ENCODE results near the gene BCL11B.

The BCL11B gene

GRCh38 chr14:99244367-99244901 lies 27.6 kb downstream of the BCL11B start:
- H3K4me1 Mint-ChIP-seq = no peaks in the 10 kb centered on the region
- no peaks in the 10 kb centered on the region for H3K36me3 Mint-ChIP-seq
- ATAC-seq = no peak
- H3K27ac Mint-ChIP-seq = no peak overlapping the region
- H3K27me3 Mint-ChIP-seq = peaks cover 45% of the 10 kb centered on the region
- no peaks in the 10 kb centered on the region for H3K9me3 Mint-ChIP-seq
- H3K4me3 Mint-ChIP-seq = no peak overlapping the region

- Mint-ChIP-seq H3K4me3 (no peak overlapping the region), H3K27ac (no peak overlapping the region), H3K27me3 (peaks cover 31% of the 10 kb centered on the region), H3K4me1 (no peaks in the 10 kb centered on the region), H3K9me3 (no peaks in the 10 kb centered on the region), H3K36me3 (no peaks in the 10 kb centered on the region)
- no peak for ATAC-seq
These were observed 28.9 kb downstream of the BCL11B start for GRCh38 chr14:99242816-99243721.

- Mint-ChIP-seq H3K27ac (no peak overlapping the region), H3K27me3 (peaks cover 23% of the 10 kb centered on the region), H3K36me3 (no peaks in the 10 kb centered on the region), H3K4me1 (no peaks in the 10 kb centered on the region), H3K4me3 (no peak overlapping the region), H3K9me3 (peaks cover 2% of the 10 kb centered on the region)
- ATAC-seq = no peak
These were observed 29.8 kb downstream of the BCL11B start for GRCh38 chr14:99242238-99242637.

GRCh38 chr14:99241325-99242010 lies 30.5 kb downstream of the BCL11B start:
- no peak for ATAC-seq
- peaks cover 15% of the 10 kb centered on the region for H3K27me3 Mint-ChIP-seq
- H3K36me3 Mint-ChIP-seq = no peaks in the 10 kb centered on the region
- H3K4me1 Mint-ChIP-seq = no peaks in the 10 kb centered on the region
- no peak overlapping the region for H3K27ac Mint-ChIP-seq
- H3K9me3 Mint-ChIP-seq = peaks cover 2% of the 10 kb centered on the region
- H3K4me3 Mint-ChIP-seq = no peak overlapping the region

GRCh38 chr14:99240627-99241324 lies 31.2 kb downstream of the BCL11B start:
- Mint-ChIP-seq H3K4me1 (no peaks in the 10 kb centered on the region), H3K4me3 (no peak overlapping the region), H3K27me3 (peaks cover 12% of the 10 kb centered on the region), H3K27ac (no peak overlapping the region), H3K9me3 (peaks cover 2% of the 10 kb centered on the region), H3K36me3 (no peaks in the 10 kb centered on the region)
- ATAC-seq = no peak

- H3K27me3 Mint-ChIP-seq = peaks cover 12% of the 10 kb centered on the region
- no peak overlapping the region for H3K4me3 Mint-ChIP-seq
- peaks cover 6% of the 10 kb centered on the region for H3K9me3 Mint-ChIP-seq
- no peak for ATAC-seq
- no peaks in the 10 kb centered on the region for H3K4me1 Mint-ChIP-seq
- H3K27ac Mint-ChIP-seq = no peak overlapping the region
- H3K36me3 Mint-ChIP-seq = no peaks in the 10 kb centered on the region
These were observed 32.3 kb downstream of the BCL11B start for GRCh38 chr14:99239661-99240092.

- no peaks in the 10 kb centered on the region for H3K4me1 Mint-ChIP-seq
- no peaks in the 10 kb centered on the region for H3K27me3 Mint-ChIP-seq
- ATAC-seq = no peak
- H3K9me3 Mint-ChIP-seq = peaks cover 6% of the 10 kb centered on the region
- no peak overlapping the region for H3K4me3 Mint-ChIP-seq
- H3K27ac Mint-ChIP-seq = no peak overlapping the region
- no peaks in the 10 kb centered on the region for H3K36me3 Mint-ChIP-seq
These were observed 33.8 kb downstream of the BCL11B start for GRCh38 chr14:99238216-99238615.

- no peaks in the 10 kb centered on the region for H3K27me3 Mint-ChIP-seq
- no peaks in the 10 kb centered on the region for H3K4me1 Mint-ChIP-seq
- peaks cover 6% of the 10 kb centered on the region for H3K9me3 Mint-ChIP-seq
- ATAC-seq = no peak
- H3K4me3 Mint-ChIP-seq = no peak overlapping the region
- H3K27ac Mint-ChIP-seq = no peak overlapping the region
- no peaks in the 10 kb centered on the region for H3K36me3 Mint-ChIP-seq
These were observed 34.7 kb downstream of the BCL11B start for GRCh38 chr14:99237288-99237687.

- Mint-ChIP-seq H3K27me3 (no peaks in the 10 kb centered on the region), H3K4me3 (no peak overlapping the region), H3K4me1 (no peaks in the 10 kb centered on the region), H3K27ac (no peak overlapping the region), H3K9me3 (peaks cover 6% of the 10 kb centered on the region), H3K36me3 (no peaks in the 10 kb centered on the region)
- no peak for ATAC-seq
These were observed 35.4 kb downstream of the BCL11B start for GRCh38 chr14:99236386-99237138.

GRCh38 chr14:99235582-99236320 lies 36.2 kb downstream of the BCL11B start:
- ATAC-seq = no peak
- Mint-ChIP-seq H3K4me3 (no peak overlapping the region), H3K36me3 (no peaks in the 10 kb centered on the region), H3K4me1 (no peaks in the 10 kb centered on the region), H3K9me3 (peaks cover 6% of the 10 kb centered on the region), H3K27me3 (no peaks in the 10 kb centered on the region), H3K27ac (no peak overlapping the region)

GRCh38 chr14:99234961-99235571 lies 36.9 kb downstream of the BCL11B start:
- no peaks in the 10 kb centered on the region for H3K4me1 Mint-ChIP-seq
- H3K36me3 Mint-ChIP-seq = no peaks in the 10 kb centered on the region

GRCh38 chr14:99234355-99234754 lies 37.6 kb downstream of the BCL11B start:
- Mint-ChIP-seq H3K27ac (no peak overlapping the region), H3K27me3 (no peaks in the 10 kb centered on the region), H3K4me3 (no peak overlapping the region), H3K36me3 (no peaks in the 10 kb centered on the region), H3K4me1 (no peaks in the 10 kb centered on the region), H3K9me3 (peaks cover 6% of the 10 kb centered on the region)
- no peak for ATAC-seq

More at GRCh38 chr14:99234961-99235571, 36.9 kb downstream of the BCL11B start:
- no peak for ATAC-seq
- H3K27me3 Mint-ChIP-seq = no peaks in the 10 kb centered on the region
- H3K4me3 Mint-ChIP-seq = no peak overlapping the region
- peaks cover 6% of the 10 kb centered on the region for H3K9me3 Mint-ChIP-seq
- no peak overlapping the region for H3K27ac Mint-ChIP-seq

- no peaks in the 10 kb centered on the region for H3K27me3 Mint-ChIP-seq
- H3K4me1 Mint-ChIP-seq = no peaks in the 10 kb centered on the region
- no peak overlapping the region for H3K4me3 Mint-ChIP-seq
- H3K9me3 Mint-ChIP-seq = peaks cover 11% of the 10 kb centered on the region
- no peaks in the 10 kb centered on the region for H3K36me3 Mint-ChIP-seq
- ATAC-seq = no peak
- H3K27ac Mint-ChIP-seq = no peak overlapping the region
These were observed 38.6 kb downstream of the BCL11B start for GRCh38 chr14:99233222-99234035.

Measured in stimulated activated memory B cell treated with anti-CD40 and anti-IgM and Interleukin-4, amounts not matched to agents 10 μg/mL and 1 μg/mL and 100 μg/mL, for 72 hours (primary cell).